Activated T-helper 1 cell treated with Interleukin-2 at 50 U/mL for 16 hours (primary cell): Measurements from ENCODE around the gene RDH14.

Source experiments
- DNase-seq: peaks from one replicate; pipeline ENCODE4 v3.0.0-alpha.2; 2020; ENCODE audit warnings: low read depth

Gene RDH14

DNA sequence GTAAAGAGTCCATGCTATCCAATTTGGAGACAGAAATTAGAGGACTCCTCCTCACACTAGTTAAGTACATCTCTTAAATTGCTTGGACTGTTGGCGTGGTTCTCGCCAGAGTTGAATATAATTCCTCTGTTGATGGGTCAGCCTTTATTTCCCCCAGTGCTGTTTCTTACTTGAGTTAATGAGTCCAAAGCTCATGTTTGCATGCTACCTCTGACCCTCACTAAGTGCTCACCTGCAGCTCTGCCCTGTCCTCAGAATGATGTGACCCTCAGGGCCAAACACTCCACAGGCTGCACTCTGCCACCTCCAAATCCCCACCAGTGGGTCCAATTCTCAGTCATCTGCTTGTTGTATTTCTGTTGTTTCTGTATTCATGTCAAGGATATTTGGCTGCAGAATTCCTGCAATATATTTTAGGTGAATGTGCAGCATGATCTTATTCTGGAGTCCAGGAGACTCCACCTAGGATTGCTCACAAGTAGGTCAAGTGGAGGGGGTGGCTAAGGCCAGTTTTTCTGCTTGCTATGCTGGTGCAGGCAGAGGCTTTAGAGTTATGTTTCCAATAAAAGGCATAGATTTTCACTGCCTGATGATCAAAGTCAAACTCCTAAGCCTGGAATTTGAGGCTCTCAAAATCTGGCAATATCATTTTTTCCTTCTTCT lies 37.8 kb downstream of the RDH14 start:
- DNase-seq: no peak

DNA sequence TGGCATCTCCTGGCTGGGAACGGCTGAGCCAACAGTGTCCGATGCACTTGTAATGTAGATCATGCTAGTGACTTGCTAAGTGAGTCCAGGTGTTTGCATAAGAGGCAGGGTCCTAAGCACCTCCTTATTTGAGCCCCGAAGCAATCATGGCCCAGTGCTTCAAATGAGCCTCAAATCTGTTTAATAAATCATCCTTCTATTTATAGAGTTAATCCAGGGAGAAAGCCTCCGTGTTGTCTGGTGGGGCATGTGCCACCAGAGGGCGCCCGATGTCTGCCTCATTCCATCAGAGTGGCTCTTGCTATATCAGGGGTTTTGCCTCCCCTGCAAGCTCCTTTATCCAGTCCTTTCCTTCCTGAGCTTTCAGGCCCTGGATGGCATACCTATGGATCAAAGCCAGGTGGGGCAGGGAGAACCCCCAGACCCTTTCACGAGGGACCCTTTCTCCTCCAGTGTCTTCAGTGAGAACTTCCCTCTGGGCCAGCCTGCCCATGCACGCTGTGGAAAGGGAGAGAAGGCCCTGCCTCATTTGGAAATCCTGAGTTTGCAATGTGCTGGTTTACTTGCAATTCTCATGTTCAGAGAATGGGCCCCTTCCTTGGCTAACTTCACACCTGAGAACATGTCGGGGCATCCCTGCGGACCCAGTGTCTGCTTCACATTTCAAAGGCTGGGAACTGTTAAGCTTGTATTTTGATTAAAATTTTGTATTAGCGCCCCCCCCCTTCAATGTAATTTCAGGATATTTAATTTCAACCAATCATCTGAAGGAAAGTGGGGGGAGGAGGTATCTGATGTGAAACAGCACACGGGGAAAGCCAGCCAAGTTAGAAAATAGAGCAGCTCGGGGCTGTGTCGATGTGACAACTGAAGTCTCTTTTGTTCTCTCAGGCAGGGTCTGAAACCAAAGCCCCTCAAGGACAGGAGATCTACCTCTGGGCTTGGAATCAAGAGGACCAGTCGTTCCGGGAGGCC lies 39.7 kb downstream of the RDH14 start:
- peak; percentile 44 for DNase-seq

DNA sequence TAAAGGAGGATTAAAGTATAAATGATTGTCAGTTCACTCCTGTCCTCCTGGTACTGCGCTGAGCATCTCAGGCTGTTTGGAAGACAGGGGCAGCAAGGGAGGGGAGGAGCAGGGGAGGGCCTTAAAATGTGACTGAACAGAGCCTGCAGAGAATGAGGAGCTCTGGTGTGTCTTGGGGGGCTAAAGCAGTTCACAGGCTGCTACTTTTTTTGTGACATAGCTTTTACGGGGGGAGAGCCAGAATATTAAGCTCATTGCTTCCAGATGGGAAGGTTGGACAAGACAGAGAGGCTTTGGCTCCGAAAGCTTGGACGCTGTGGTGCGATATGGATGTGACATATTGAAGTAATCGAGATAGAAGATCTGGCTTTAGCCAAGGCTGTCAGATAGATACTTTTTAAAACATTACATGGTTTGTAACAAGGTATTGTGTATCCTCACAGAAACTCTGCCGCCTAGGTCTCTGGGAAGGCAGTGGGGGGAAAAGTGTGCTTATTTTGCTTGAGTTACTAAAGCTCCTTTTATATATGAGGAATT lies 40.5 kb downstream of the RDH14 start:
- DNase-seq: no peak

- DNase-seq: no peak
Observed at GRCh38 chr2:18518116-18519111, 42.0 kb downstream of the RDH14 start.

GRCh38 chr2:18517386-18517785 lies 43.1 kb downstream of the RDH14 start:
- no peak for DNase-seq

GRCh38 chr2:18516112-18516511 lies 44.3 kb downstream of the RDH14 start:
- DNase-seq: no peak

DNA sequence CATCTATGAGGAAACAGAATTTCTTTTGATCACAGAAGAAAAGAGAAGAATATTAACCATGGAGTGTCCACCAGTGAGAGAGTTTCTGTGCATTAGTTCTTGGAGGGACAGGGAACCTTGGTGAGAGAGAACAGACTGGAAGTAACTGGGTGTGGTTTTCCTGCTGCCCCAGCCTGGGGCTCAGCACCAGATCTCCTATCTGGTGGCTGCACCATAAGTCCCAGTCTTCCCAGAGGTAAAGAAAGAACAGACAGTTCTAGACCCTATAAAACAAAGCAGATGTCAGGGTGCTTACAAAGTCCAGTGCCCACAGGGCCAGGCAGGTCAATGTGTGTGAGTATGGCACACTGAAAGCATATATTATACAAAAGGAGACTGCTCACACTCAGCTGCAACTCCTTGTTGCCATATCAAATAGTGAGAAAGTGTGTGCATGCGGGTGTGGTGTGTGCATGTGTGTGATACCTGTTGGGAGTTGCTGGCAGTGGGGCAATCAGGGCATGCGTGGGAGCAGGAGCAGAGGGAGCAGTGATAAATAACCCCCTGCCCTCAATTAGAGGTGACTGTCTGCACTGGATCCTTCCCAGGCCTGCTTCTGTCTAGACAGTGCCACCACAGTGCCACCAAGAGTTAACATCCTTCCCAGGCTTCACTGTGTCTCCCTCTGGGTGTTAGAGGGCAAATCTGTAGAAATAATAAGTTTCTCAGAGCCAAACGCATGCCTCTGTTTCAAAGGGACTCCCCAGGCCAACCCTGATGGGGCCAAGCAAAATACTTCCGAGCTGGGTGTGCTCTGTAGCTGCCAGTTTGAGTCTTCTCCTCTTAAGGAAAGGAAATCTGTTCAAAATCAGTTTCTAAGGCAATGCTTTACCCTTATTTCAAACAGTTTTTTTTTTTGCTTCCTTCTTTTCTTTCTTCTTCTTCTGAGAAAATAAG lies 45.7 kb downstream of the RDH14 start:
- DNase-seq: no peak

DNA sequence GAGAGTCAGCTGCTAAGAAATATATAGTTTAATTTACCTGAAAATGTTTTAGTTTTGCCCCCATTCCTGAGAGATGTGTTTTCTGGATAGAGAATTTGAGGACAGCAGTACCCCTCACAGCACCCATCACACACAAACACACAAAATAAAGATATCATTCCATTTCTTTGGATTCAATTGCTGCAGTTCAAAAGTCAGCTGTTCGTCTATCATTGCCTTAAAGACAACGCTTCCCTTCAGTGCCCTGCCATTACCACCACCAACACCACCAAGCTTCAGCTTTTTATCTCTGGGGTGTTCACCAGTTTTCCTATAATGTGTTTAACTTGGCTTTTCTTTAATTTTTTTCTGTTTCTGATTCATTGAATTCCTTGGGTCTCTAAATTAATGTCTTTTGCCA lies 49.7 kb downstream of the RDH14 start:
- DNase-seq: no peak

DNA sequence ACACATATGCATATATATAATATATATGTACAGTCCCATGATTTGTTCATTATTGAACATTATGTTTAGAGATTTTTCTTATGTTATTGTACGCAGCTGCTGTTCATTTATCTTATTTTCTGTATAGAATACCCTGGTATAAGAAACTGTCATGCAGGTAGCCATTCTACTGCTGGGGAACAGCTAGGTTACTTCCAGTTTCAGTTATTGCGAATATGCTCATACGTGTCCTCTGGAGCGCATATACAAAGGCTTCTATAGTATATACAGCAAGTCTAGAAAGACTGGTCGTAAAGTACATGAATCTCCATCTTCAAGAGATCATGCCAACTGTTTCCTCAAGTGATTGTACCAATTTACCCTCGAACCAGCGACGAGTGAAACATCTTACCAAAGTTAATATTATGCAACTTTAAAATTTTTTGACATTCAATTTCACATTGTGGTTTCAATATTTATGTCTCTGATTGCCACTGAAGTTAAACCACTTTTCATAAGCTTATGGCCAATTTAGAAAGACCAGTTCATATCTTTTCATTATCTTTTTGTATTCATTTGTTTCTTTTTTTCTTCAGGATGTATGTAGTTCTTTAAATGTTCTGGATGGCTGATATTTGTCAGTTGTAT lies 53.5 kb downstream of the RDH14 start:
- no peak for DNase-seq

DNA sequence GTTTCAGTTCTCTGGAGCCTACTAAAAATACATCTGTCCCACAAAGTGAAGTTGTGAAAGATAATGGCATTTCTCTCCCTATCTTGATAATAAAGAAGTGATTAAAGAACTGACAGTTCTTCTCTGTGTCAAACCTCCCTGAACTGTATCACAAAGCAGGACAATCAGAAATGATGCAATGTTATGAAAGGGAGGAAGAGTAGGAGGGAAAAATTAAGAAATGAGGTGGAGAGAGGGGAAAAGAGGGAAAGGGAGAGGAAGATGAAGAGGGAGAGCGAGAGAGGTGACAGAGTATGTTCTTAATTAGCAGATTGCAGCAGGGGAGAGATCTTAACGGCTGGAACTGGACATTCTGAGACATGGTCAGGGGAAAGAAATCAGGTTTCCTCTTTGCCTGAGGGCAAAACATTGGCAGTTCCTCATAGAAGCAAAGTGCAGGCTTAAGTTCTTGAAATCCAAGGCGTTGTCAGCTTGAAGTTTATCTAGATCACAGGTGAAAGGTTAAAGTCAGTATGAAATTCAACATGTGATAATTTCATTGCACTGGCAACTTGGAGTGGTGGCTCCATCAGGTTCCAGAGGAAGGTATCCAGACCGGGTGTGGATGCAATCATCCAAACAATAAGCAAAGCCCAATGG lies 54.6 kb downstream of the RDH14 start:
- no peak for DNase-seq
